GM03348 (cell line): ENCODE results near the gene SPATA9.

Experiments
- DNase-seq: peaks from one replicate; pipeline ENCODE4 v3.0.0; 2012; ENCODE audit warnings: low spot score

Gene SPATA9

DNA sequence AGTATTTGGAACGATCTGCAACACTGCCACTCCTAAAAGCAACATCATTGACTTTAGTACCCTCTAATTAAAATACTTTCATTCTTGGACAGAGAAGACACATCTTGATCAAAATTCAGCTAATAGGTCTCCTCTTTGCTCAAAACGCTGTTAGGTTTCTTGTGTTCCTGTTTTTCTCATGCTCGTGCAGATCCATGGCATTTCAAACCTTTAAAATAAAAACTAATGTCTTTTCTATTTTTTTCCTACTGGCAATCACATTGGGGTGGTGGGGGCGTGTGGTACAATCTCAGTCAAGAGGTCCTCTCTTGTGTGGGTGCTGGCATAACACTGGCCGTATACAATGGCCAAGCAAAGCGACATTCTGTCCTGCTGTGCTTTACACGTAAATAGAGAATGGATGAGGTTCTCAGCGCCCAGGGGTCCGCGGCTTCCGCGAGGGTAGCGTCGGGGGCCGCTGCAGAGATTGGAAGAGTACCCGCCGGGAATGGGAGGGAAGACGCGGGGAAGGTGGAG lies 63.2 kb downstream of the SPATA9 start:
- no peak for DNase-seq

DNA sequence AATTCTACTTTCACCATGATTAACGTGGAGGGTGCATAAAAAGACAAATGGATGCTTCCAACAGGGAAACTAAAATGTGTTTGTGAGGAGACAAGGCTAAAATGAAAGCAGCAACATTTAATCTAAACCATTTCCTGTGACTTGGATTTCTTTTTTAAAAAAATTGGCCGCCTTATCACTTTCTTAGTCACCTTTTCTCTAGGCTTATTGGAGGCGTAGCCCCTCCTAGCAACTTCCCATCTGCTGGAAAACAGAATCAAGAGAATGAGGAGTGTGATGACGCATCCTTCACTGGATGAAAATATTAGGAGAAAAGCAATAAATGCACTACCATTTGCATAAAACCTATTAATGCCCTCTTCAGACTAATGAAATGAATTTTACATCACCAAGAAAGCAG lies 63.7 kb downstream of the SPATA9 start:
- no peak for DNase-seq

DNA sequence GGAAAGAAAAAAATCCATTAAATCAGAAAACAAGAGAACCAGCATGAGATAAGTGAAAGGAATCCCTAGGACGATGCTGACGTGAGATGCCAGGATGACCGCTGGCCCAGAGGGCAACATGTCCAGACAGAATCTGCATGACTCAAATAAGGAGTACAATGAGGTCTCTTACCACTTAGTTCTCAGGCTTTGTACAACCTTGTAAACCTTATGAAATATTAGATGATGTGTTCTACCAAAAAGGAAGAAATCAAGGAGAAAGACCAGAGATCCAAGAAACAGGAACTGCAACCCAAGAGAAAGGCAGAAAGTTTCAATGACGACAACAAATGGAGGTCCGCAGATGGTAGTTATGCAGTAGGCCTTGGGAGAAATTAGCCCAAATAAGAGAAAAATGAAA lies 65.7 kb downstream of the SPATA9 start:
- DNase-seq: no peak

DNA sequence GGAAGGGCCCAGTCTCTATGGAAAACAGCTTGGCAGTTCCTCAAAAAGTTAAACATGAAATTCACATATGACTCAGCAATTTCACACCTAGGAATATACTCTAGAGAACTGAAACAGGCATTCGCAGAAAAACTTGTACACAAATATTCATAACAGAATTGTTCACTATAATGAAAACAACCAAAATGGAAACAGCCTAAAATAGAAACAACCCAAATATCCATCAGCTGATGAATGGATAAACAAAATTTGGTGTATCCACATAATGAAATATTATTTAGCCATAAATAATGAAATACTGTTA lies 67.7 kb downstream of the SPATA9 start:
- no peak for DNase-seq

DNA sequence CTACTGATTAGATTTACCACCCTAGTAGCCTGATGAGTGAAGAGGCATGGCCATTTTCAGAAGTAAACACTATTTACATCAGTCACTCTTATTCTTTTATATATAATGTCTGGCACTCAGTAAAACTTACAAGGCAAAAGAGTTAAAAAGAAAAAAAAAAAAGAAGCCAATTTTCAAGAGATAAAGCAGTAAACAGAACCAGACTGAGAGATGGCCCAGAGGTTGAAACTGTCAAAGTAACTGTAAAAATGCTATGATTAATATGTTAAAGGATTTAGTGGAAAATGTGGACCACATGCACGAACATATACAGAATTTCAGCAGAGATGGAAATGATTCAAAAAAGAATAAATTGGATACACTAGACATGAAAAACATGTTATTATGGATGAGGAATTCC lies 69.3 kb downstream of the SPATA9 start:
- DNase-seq: no peak

DNA sequence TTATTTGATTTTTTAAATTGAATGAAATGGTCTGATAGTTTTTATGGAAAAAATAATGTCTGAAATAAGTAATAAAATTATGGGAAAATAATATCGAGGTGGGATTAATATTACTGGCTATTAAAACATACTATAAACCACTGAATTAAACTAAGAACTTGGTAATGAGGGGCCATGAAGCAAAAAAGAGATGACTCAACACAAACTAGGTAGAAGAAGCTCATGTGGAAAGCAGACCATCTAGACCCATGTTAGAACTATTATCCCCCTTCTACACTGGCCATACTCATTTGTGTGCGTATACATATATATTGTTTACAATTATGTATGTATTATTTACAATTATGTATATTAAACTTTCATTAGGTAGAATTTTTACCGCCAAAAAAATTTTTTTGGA lies 71.4 kb downstream of the SPATA9 start:
- no peak for DNase-seq

DNA sequence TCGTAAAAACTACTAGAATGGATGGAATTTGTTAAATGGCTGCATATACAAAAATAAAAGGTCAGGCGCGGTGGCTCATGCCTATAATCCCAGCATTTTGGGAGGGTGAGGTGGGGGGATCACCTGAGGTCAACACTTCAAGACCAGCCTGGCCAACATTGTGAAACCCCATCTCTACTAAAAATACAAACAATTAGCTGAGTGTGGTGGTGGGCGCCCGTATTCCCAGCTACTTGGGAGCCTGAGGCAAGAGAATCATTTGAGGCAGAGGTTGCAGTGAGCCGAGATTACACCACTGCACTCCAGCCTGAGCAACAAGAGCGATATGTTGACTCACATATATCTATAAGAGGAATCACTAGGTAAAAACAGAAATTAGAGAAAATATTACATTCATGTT lies 72.2 kb downstream of the SPATA9 start:
- DNase-seq: no peak

DNA sequence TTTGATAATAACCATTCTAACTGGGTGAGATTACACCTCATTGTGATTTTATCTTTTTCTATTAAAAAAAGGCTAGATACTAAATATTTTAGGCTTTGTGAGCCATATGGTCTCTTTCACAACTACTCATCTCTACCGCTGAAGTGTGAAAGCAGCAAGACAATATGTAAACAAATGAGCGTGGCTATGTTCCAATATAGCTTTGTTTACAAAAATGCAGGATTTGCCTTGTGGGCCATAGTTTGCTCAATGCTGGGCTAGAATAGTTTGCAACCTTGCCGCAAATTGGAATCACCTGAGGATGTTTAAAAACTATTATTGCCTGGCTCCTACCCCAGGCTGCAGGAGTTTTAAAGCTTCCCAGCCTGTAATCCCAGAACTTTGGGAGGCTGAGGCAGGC lies 73.1 kb downstream of the SPATA9 start:
- no peak for DNase-seq
